IMR-90 (cell line): Measurements from ENCODE around the gene CES3. TPM values are rescaled to one million over a fixed set of nuclear protein-coding genes. Genes with fewer than 3 reads are reported as not detected.
A peak's percentile ranks its signal among the peaks of the same experiment; 100 is the strongest.

ENCODE experiments used
- ATAC-seq: fragments of 200-7000 bp; cut with Tn5 transposase; 2 replicates; pipeline ENCODE4 v1.9.1; 2020; ENCODE audit warnings: low read depth, mild to moderate bottlenecking, moderate library complexity
- BruUV-seq: library from RNA; stranded (reverse); fragments of 400-500 nt; replicated peaks from 2 replicates; lab custom pipeline; 2021; lab: Mats Ljungman, UMichigan
- CTCF ChIA-PET: fragments of 300-600 bp; formaldehyde crosslinking; extraction: SDS; loops from one replicate; lab custom pipeline; 2021; ENCODE audit warnings: antibody characterized with exemption; lab: Yijun Ruan, JAX
- POLR2A ChIA-PET: fragments of 300-600 bp; sonication (Branson Sonifier 250); formaldehyde crosslinking; loops from one replicate; lab custom pipeline; 2022; ENCODE audit warnings: antibody characterized with exemption; ENCODE audit not compliant: unreplicated experiment; lab: Charles Lee
- DNase-seq: peaks from one replicate; pipeline ENCODE4 v3.0.0; 2013
- H2AFZ ChIP-seq: replicated peaks from 2 replicates; pipeline ENCODE3; 2013; ENCODE audit warnings: low read length, mild to moderate bottlenecking; ENCODE audit not compliant: poor library complexity
- H2AK5ac ChIP-seq: 2 replicates; pipeline ENCODE4 v1.6.1; 2013; ENCODE audit warnings: low read depth, low read length, inconsistent platforms
- H2AK9ac ChIP-seq: replicated peaks from 2 replicates; pipeline ENCODE3; 2013; ENCODE audit warnings: mild to moderate bottlenecking, low read depth, low read length, moderate library complexity; ENCODE audit not compliant: poor library complexity
- H2BK120ac ChIP-seq: 2 replicates; pipeline ENCODE4 v1.6.1; 2013; ENCODE audit warnings: low read depth, low read length, inconsistent platforms
- H2BK15ac ChIP-seq: 3 replicates; pipeline ENCODE4 v1.6.1; 2013; ENCODE audit warnings: low read depth, low read length, inconsistent platforms
- H2BK20ac ChIP-seq: 2 replicates; pipeline ENCODE4 v1.6.1; 2013; ENCODE audit warnings: low read depth, mild to moderate bottlenecking, inconsistent platforms, low read length, moderate library complexity
- H2BK5ac ChIP-seq: 2 replicates; pipeline ENCODE4 v1.6.1; 2013; ENCODE audit warnings: mild to moderate bottlenecking, low read depth, low read length, inconsistent platforms; ENCODE audit not compliant: poor library complexity, severe bottlenecking
- H3K14ac ChIP-seq: replicated peaks from 2 replicates; pipeline ENCODE4 v1.6.1; 2013; ENCODE audit warnings: low read depth, low read length, inconsistent platforms
- H3K18ac ChIP-seq: 2 replicates; pipeline ENCODE4 v1.6.1; 2013; ENCODE audit warnings: low read depth, low read length, control low read depth
- H3K23ac ChIP-seq: 2 replicates; pipeline ENCODE4 v1.6.1; 2013; ENCODE audit warnings: low read depth, low read length, inconsistent platforms
- H3K27ac ChIP-seq: 2 replicates; pipeline ENCODE4 v1.5.1; 2013; ENCODE audit warnings: mild to moderate bottlenecking, control low read depth, low read length; ENCODE audit not compliant: insufficient read depth
- H3K27me3 ChIP-seq: 2 replicates; pipeline ENCODE4 v1.6.1; 2013; ENCODE audit warnings: low read length; ENCODE audit not compliant: control insufficient read depth, insufficient read depth
- H3K36me3 ChIP-seq: 2 replicates; pipeline ENCODE4 v1.6.1; 2013; ENCODE audit warnings: low read length, mixed read lengths; ENCODE audit not compliant: control insufficient read depth, insufficient read depth
- H3K4ac ChIP-seq: 2 replicates; pipeline ENCODE4 v1.6.1; 2013; ENCODE audit warnings: low read depth, low read length, inconsistent platforms
- H3K4me1 ChIP-seq: 2 replicates; pipeline ENCODE4 v1.6.1; 2013; ENCODE audit warnings: low read length, mixed read lengths; ENCODE audit not compliant: control insufficient read depth, insufficient read depth
- H3K4me2 ChIP-seq: 2 replicates; pipeline ENCODE4 v1.6.1; 2013; ENCODE audit warnings: low read depth, mild to moderate bottlenecking, control low read depth, low read length, moderate library complexity
- H3K4me3 ChIP-seq: 2 replicates; pipeline ENCODE4 v1.5.1; 2013; ENCODE audit warnings: low read depth, mild to moderate bottlenecking, control low read depth, low read length, moderate library complexity; ENCODE audit not compliant: insufficient read depth
- H3K56ac ChIP-seq: 2 replicates; pipeline ENCODE4 v1.6.1; 2013; ENCODE audit warnings: low read length, inconsistent platforms; ENCODE audit not compliant: insufficient read depth; ENCODE audit errors: extremely low read depth
- H3K79me1 ChIP-seq, 2 experiments: 2 replicates each; pipeline ENCODE4 v1.6.1; 2013; ENCODE audit warnings: low read length in 2 of 2, inconsistent platforms in 1 of 2, low read depth in 1 of 2
- H3K9ac ChIP-seq: 2 replicates; pipeline ENCODE4 v1.6.1; 2013; ENCODE audit warnings: low read depth, low read length, control low read depth
- H3K9me1 ChIP-seq: 2 replicates; pipeline ENCODE4 v1.6.1; 2013; ENCODE audit warnings: low read length, inconsistent platforms; ENCODE audit not compliant: insufficient read depth
- H3K9me3 ChIP-seq: 2 replicates; pipeline ENCODE4 v1.6.1; 2013; ENCODE audit warnings: low read length; ENCODE audit not compliant: control insufficient read depth, insufficient read depth
- H4K20me1 ChIP-seq: 2 replicates; pipeline ENCODE4 v1.6.1; 2013; ENCODE audit warnings: low read length, inconsistent platforms; ENCODE audit not compliant: insufficient read depth
- H4K5ac ChIP-seq: 2 replicates; pipeline ENCODE4 v1.6.1; 2013; ENCODE audit warnings: mild to moderate bottlenecking, low read depth, low read length, control low read depth
- H4K8ac ChIP-seq, 2 experiments: 2 replicates each; pipeline ENCODE4 v1.6.1; 2013; ENCODE audit warnings: low read depth in 2 of 2, low read length in 2 of 2, control low read depth in 1 of 2, inconsistent platforms in 1 of 2
- H4K91ac ChIP-seq: 2 replicates; pipeline ENCODE4 v1.6.1; 2013; ENCODE audit warnings: low read depth, low read length, inconsistent platforms; ENCODE audit not compliant: insufficient read depth
- BHLHE40 ChIP-seq: fragments of 150-350 bp; IDR thresholded peaks from 2 replicates; pipeline ENCODE4 v1.6.1; 2016; ENCODE audit warnings: mild to moderate bottlenecking, low read depth, low read length
- MAZ ChIP-seq: IDR thresholded peaks from 2 replicates; pipeline ENCODE4 v1.6.1; 2012; ENCODE audit warnings: low read depth, mild to moderate bottlenecking, low read length, improper control_type of control experiment, moderate library complexity, borderline replicate concordance
- MXI1 ChIP-seq: IDR thresholded peaks from 2 replicates; pipeline ENCODE4 v1.6.1; 2012; ENCODE audit warnings: low read depth, mild to moderate bottlenecking, low read length, moderate library complexity, borderline replicate concordance
- NFE2L2 ChIP-seq: fragments of 150-350 bp; IDR thresholded peaks from 2 replicates; pipeline ENCODE4 v1.6.1; 2016; ENCODE audit warnings: low read depth, mild to moderate bottlenecking, low read length
- RFX5 ChIP-seq: IDR thresholded peaks from 2 replicates; pipeline ENCODE4 v1.8.0; 2012; ENCODE audit warnings: low read depth, mild to moderate bottlenecking, low read length, moderate library complexity
- USF2 ChIP-seq: fragments of 150-350 bp; IDR thresholded peaks from 2 replicates; pipeline ENCODE4 v1.6.1; 2017; ENCODE audit warnings: mild to moderate bottlenecking, antibody characterized with exemption, low read length, low read depth
- WGBS, 2 experiments: methylation state at CpG; one replicate each; pipeline versions ENCODE4 v1.1.5 to v1.1.7; 2013; ENCODE audit warnings: missing lambda C conversion rate in 2 of 2; ENCODE audit not compliant: insufficient read length in 1 of 2; ENCODE audit errors: extremely low coverage in 2 of 2; 5-methylcytosine and 5-hydroxymethylcytosine counted together
- dilution Hi-C: fragments of 300-500 bp; cut with HindIII; formaldehyde crosslinking; loops from one replicate; pipeline ENCODE4 v1.14.3; 2018; ENCODE audit warnings: low sequenced_read_pairs; ENCODE audit not compliant: unreplicated experiment
- in situ Hi-C: fragments of 300-500 bp; cut with MboI; formaldehyde crosslinking; loops from 3 replicates; pipeline ENCODE4 v1.14.3; 2019; ENCODE audit warnings: low sequenced_read_pairs, inconsistent platforms, mixed read lengths
- intact Hi-C: fragments of 100-400 bp; cut with micrococcal nuclease; formaldehyde crosslinking; loops from 2 replicates; pipeline ENCODE4 v1.10.0; 2022
- polyA plus RNA-seq, 3 experiments: library from polyadenylated mRNA; depleted of rRNA; stranded (reverse); fragments of >200 nt; gene quantifications; 2 replicates each; pipeline ENCODE4 v1.2.3, GENCODE V29; 2012; ENCODE audit warnings: low replicate concordance in 1 of 3
- total RNA-seq: library from RNA; depleted of rRNA; stranded (reverse); fragments of >200 nt; gene quantifications from 2 replicates; pipeline ENCODE4 v1.2.3, GENCODE V29; 2012
- TF ChIP-seq, protein P1 (sequence below): conservative IDR thresholded peaks from 2 replicates; pipeline ENCODE4 v1.5.1; 2012; ENCODE audit warnings: mild to moderate bottlenecking, low read depth, low read length, improper control_type of control experiment

Gene CES3
- total and polyA plus RNA-seq, 2 of the 4 experiments (the other 2 are of a cell fraction): 0.03 TPM; not detected in 1

DNA sequence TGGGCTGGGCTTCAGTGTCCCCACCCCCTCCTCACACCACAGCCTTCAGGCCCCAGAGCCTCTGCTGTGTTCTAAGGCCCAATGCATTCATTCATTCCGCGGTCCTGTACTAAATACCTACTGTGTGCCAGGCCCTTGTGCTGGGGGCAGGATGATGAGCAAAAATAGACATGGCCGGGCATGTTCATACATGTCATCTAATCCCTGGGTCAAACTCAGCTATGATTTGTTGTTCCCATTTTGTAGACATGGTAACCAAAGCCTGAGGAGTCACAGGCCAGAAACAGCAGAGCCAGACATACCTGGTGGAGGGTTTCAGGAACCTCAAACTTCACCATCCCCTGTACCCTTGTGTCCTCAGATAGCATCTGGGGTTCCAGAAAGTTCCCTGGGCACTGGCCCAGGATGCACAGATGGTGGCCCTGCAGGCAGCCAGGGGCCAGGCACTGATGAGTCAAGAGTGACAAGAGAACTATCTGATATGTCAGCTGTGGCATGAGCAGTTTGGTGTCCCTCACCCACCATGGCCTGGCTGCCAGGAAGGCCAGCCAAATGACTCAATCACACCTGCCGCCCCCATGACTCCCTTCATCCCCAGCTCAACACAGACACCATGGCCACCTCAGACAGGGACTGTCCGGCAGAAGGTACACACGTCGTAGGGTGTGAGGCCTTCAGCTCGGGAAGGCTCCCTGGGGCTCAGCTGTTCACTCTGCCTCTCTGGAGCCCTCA, 33.0 kb upstream of the CES3 start:
- Histone ChIP-seq H3K4me1 (peaks cover 26% of the 10 kb centered on the region), H2BK120ac (peak overlapping the region; percentile 65; the same call in 1 of the 2 replicates), H3K18ac (peak overlapping the region; percentile 86; the same call in 1 of the 2 replicates), H3K56ac (no peak overlapping the region), H4K91ac (peak overlapping the region; percentile 53), H3K79me1 (peaks cover 5 to 13% of the 10 kb centered on the region in 2 experiments; a peak in 3 of 4 replicates), H3K4me2 (no peak overlapping the region), H2AFZ (peak overlapping the region; percentile 15), H2BK5ac (peak overlapping the region; percentile 72), H2AK5ac (peak overlapping the region; percentile 87; the same call in 1 of the 2 replicates), H3K4me3 (no peak overlapping the region), H3K27ac (no peak overlapping the region), H2BK20ac (peak overlapping the region; percentile 80), H3K9me1 (peaks cover 30% of the 10 kb centered on the region), H3K23ac (peak overlapping the region; percentile 36; the same call in 1 of the 2 replicates), H3K27me3 (peaks cover 6% of the 10 kb centered on the region; the same call in 1 of the 2 replicates), H2BK15ac (peak overlapping the region; percentile 76; the same call in 2 of the 3 replicates), H4K5ac (peak overlapping the region; percentile 82), H3K4ac (peak overlapping the region; percentile 45; the same call in 1 of the 2 replicates), H3K9ac (no peak overlapping the region), H3K9me3 (no peaks in the 10 kb centered on the region), H4K8ac (peak overlapping the region in 1 of 2 experiments; percentile 44; a peak in 2 of 4 replicates), H3K14ac (peak overlapping the region; percentile 64), H4K20me1 (peaks cover 14% of the 10 kb centered on the region), H3K36me3 (peaks cover 8% of the 10 kb centered on the region), H2AK9ac (peak overlapping the region; percentile 28)
- TF ChIP-seq USF2: 0 out of 2 replicates have a peak, but pooled peaks have one; percentile 14
- TF ChIP-seq MAZ: 0 out of 2 replicates have a peak, but pooled peaks have one; percentile 8
- no peak for TF ChIP-seq NFE2L2
- TF ChIP-seq BHLHE40: peak; percentile 21; the same call in 1 of the 2 replicates
- TF ChIP-seq MXI1: no peak
- no peak for TF ChIP-seq RFX5
- TF ChIP-seq, protein P1, sequence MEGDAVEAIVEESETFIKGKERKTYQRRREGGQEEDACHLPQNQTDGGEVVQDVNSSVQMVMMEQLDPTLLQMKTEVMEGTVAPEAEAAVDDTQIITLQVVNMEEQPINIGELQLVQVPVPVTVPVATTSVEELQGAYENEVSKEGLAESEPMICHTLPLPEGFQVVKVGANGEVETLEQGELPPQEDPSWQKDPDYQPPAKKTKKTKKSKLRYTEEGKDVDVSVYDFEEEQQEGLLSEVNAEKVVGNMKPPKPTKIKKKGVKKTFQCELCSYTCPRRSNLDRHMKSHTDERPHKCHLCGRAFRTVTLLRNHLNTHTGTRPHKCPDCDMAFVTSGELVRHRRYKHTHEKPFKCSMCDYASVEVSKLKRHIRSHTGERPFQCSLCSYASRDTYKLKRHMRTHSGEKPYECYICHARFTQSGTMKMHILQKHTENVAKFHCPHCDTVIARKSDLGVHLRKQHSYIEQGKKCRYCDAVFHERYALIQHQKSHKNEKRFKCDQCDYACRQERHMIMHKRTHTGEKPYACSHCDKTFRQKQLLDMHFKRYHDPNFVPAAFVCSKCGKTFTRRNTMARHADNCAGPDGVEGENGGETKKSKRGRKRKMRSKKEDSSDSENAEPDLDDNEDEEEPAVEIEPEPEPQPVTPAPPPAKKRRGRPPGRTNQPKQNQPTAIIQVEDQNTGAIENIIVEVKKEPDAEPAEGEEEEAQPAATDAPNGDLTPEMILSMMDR: no peak
- in situ Hi-C loops: no loop called here
- BruUV-seq: no TSS peak
- ChIA-PET POLR2A (interaction anchor here (0.6 to 1.3 kb wide), 2 partner anchors 33 to 316 kb away, joined by 3 to 4 read pairs; no protein-coding TSS in a partner anchor), CTCF (interaction anchor here (0.6 to 1.7 kb wide), 11 partner anchors 9 to 227 kb away, joined by 3 to 20 read pairs (median 3); partner anchors contain the start of genes CDH16 and NAE1)
- dilution Hi-C loops: no loop called here
- 100% methylated on average over 2 of the region's 8 CpGs; no CpG with 5 or more reads in 1 of the 2 experiments for WGBS, 2 experiments
- peak; percentile 50 for DNase-seq
- intact Hi-C loops: loop anchor here (1.0 kb wide), 1 partner anchor 33 kb away; no protein-coding TSS in a partner anchor
- ATAC-seq: 0 out of 2 replicates have a peak, but pooled peaks have one; percentile 2
